ENCODE data around the gene POLDIP2.
A peak's percentile ranks its signal among the peaks of the same experiment; 100 is the strongest.

POLDIP2 gene

GRCh38 chr17:28388106-28388505, 30.8 kb upstream of the POLDIP2 start:
- DNase-seq, result no peak

- DNase-seq, result no peak
Observed at GRCh38 chr17:28386391-28386790, 29.1 kb upstream of the POLDIP2 start.

GRCh38 chr17:28385406-28385805, 28.1 kb upstream of the POLDIP2 start:
- DNase-seq, result peak; percentile 44

- DNase-seq, result no peak
Observed at GRCh38 chr17:28385037-28385400, 27.7 kb upstream of the POLDIP2 start.

GRCh38 chr17:28384281-28385036, 27.1 kb upstream of the POLDIP2 start:
- peak; percentile 77 for DNase-seq

GRCh38 chr17:28381141-28381825, 24.0 kb upstream of the POLDIP2 start:
- DNase-seq, result peak; percentile 49

- DNase-seq, result no peak
Observed at GRCh38 chr17:28379814-28380801, 22.8 kb upstream of the POLDIP2 start.

- DNase-seq, result no peak
Observed at GRCh38 chr17:28372945-28373274, 15.6 kb upstream of the POLDIP2 start.

GRCh38 chr17:28372203-28372944, 15.0 kb upstream of the POLDIP2 start:
- DNase-seq, result peak; percentile 57

- DNase-seq, result peak; percentile 94
Observed at GRCh38 chr17:28371245-28372202, 14.2 kb upstream of the POLDIP2 start, which contains the start of gene SARM1. TSS of gene SARM1 (plus strand) at chr17:28371694. CDS start at chr17:28372033, 339 bp downstream.

GRCh38 chr17:28370744-28371103, 13.4 kb upstream of the POLDIP2 start:
- DNase-seq, result no peak

- no peak for DNase-seq
Observed at GRCh38 chr17:28370035-28370743, 12.9 kb upstream of the POLDIP2 start, which contains the start of gene VTN. TSS of gene VTN (minus strand) at chr17:28370307. CDS start at chr17:28370203, 104 bp downstream.

- no peak for DNase-seq
Observed at GRCh38 chr17:28369684-28370034, 12.3 kb upstream of the POLDIP2 start.

GRCh38 chr17:28368915-28369683, 11.8 kb upstream of the POLDIP2 start:
- DNase-seq, result no peak

- no peak for DNase-seq
Observed at GRCh38 chr17:28368306-28368831, 11.0 kb upstream of the POLDIP2 start.

- DNase-seq, result no peak
Observed at GRCh38 chr17:28367641-28368305, 10.4 kb upstream of the POLDIP2 start.

- no peak for DNase-seq
Observed at GRCh38 chr17:28366605-28367004, 9.3 kb upstream of the POLDIP2 start.

GRCh38 chr17:28365487-28365886, 8.2 kb upstream of the POLDIP2 start:
- no peak for DNase-seq

Data from stimulated activated CD8-positive, alpha-beta memory T cell treated with anti-CD3 and anti-CD28 coated beads, Interleukin-4, amount 100 ng/mL, for 48 hours (primary cell).